Ovary (tissue), 9 donors: ENCODE data around the gene IGFL3. TPM values are rescaled to one million over a fixed set of nuclear protein-coding genes. Genes with fewer than 3 reads are reported as not detected.

Experiments used
- DNase-seq, 5 donors: peaks; one replicate each; pipeline ENCODE4 v3.0.0-alpha.2; 2019 to 2020
- H3K27ac ChIP-seq, 2 donors: fragments of 200-600 bp; one replicate each; pipeline versions ENCODE4 v1.5.1 to v1.8.0; 2019 to 2022
- H3K27me3 ChIP-seq: fragments of 200-600 bp; one replicate; pipeline ENCODE4 v1.8.0; 2022
- H3K36me3 ChIP-seq: fragments of 200-600 bp; sonication (generic); one replicate; pipeline ENCODE4 v1.5.1; 2019
- H3K4me1 ChIP-seq: one replicate; pipeline ENCODE4 v1.8.1; 2013; ENCODE audit warnings: mild to moderate bottlenecking, moderate library complexity; ENCODE audit not compliant: insufficient read depth
- H3K4me3 ChIP-seq: fragments of 200-600 bp; sonication (generic); one replicate; pipeline ENCODE4 v1.5.1; 2017
- H3K9me3 ChIP-seq, 2 donors: fragments of 200-600 bp in 1 of 2; sonication (generic) in 1 of 2; one replicate each; pipeline versions ENCODE4 v1.5.1 to v1.8.1; 2013 to 2019; ENCODE audit warnings: mild to moderate bottlenecking in 1 of 2, moderate library complexity in 1 of 2
- EP300 ChIP-seq: sonication (generic); formaldehyde crosslinking; IDR thresholded peaks from one replicate; pipeline ENCODE4 v1.6.1; 2017; ENCODE audit warnings: antibody characterized with exemption
- POLR2A ChIP-seq: fragments of 450-650 bp; IDR thresholded peaks from one replicate; pipeline ENCODE4 v1.6.1; 2017; ENCODE audit warnings: antibody characterized with exemption, mild to moderate bottlenecking, moderate library complexity
- WGBS, 3 donors: extraction: QIAGEN DNeasy Blood & Tissue Kit in 1 of 3; methylation state at CpG; one replicate each; pipeline versions ENCODE4 v1.1.5 to v1.1.7; 2013 to 2017; 5-methylcytosine and 5-hydroxymethylcytosine counted together
- intact Hi-C, 4 donors: fragments of 100-400 bp; cut with DNase I; formaldehyde crosslinking; loops; one replicate each; pipeline versions ENCODE4 v1.11.0 to v1.15.1; 2022 to 2023
- polyA plus RNA-seq, 2 donors: library from polyadenylated mRNA; stranded (reverse); fragments of 200-250 nt in 1 of 2; fragments of 350-450 nt in 1 of 2; fragmentation: Illumina TruSeq in 1 of 2; extraction: RNeasy Lipid Tissue Mini Kit (QIAGEN cat#74804) in 1 of 2; gene quantifications; one replicate each; pipeline ENCODE4 v1.2.3, GENCODE V29; 2013 to 2014
- total RNA-seq, 7 donors: library from RNA; depleted of rRNA in 2 of 7; stranded (reverse); fragments of >200 nt in 2 of 7; fragmentation: NEBNext Ultra II Directional in 3 of 7; extraction: Animal tissue kit (Norgen Biotek cat#: 25700) in 3 of 7; gene quantifications; one replicate each; pipeline versions ENCODE4 v1.1.0 to v1.2.4, GENCODE V29; 2016 to 2023
- TF ChIP-seq, protein P1 (sequence below), 3 donors: fragments of 450-650 bp in 2 of 3; fragments of 200-600 bp in 1 of 3; IDR thresholded peaks; one replicate each; pipeline versions ENCODE4 v1.5.1 to v1.8.0; 2016 to 2022; ENCODE audit warnings: antibody characterized with exemption in 3 of 3, mild to moderate bottlenecking in 1 of 3
- donor health status: DM: no; HTN: no; CAD: no; lungs with moderate emphysema.
- donor health status: DM: no; HTN: no; CAD: no.
- donor health status: Bipolar disorder and iron deficiency.
- donor health status: DM: yes; HTN: yes; CAD: no.
- donor health status: DM: no; HTN: no; CAD: no.
- donor health status: DM: yes; HTN: yes; CAD: no.

The IGFL3 gene
- total and polyA plus RNA-seq, 9 donors = not detected

GRCh38 chr19:46076031-46076880, 48.2 kb downstream of the IGFL3 start:
- Histone ChIP-seq H3K4me1 (peaks cover 3% of the 10 kb centered on the region), H3K9me3 (peaks cover 0 to 5% of the 10 kb centered on the region in 2 donors), H3K4me3 (no peak overlapping the region), H3K27me3 (peaks cover 3% of the 10 kb centered on the region), H3K36me3 (no peaks in the 10 kb centered on the region), H3K27ac (no peak overlapping the region)
- intact Hi-C loops = loop anchor here in 1 of 4 donors (5.0 kb wide), 1 partner anchor 191 kb away; no protein-coding TSS in a partner anchor
- 37 to 43% (median 39%) methylated on average over 9 of the region's 9 CpGs for WGBS, 3 donors
- TF ChIP-seq EP300 (no peak), POLR2A (no peak)
- TF ChIP-seq, protein P1, sequence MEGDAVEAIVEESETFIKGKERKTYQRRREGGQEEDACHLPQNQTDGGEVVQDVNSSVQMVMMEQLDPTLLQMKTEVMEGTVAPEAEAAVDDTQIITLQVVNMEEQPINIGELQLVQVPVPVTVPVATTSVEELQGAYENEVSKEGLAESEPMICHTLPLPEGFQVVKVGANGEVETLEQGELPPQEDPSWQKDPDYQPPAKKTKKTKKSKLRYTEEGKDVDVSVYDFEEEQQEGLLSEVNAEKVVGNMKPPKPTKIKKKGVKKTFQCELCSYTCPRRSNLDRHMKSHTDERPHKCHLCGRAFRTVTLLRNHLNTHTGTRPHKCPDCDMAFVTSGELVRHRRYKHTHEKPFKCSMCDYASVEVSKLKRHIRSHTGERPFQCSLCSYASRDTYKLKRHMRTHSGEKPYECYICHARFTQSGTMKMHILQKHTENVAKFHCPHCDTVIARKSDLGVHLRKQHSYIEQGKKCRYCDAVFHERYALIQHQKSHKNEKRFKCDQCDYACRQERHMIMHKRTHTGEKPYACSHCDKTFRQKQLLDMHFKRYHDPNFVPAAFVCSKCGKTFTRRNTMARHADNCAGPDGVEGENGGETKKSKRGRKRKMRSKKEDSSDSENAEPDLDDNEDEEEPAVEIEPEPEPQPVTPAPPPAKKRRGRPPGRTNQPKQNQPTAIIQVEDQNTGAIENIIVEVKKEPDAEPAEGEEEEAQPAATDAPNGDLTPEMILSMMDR (IDR thresholded peaks at IDR 0.05) = no peak
- DNase-seq = no peak

- no peaks in the 10 kb centered on the region for H3K9me3 ChIP-seq
- peaks cover 3% of the 10 kb centered on the region for H3K4me1 ChIP-seq
- no peak overlapping the region for H3K27ac ChIP-seq
- intact Hi-C loops = no loop called here
- H3K36me3 ChIP-seq = no peaks in the 10 kb centered on the region
- TF ChIP-seq POLR2A (no peak), EP300 (no peak)
- TF ChIP-seq, protein P1 (IDR thresholded peaks at IDR 0.05) = no peak
- H3K4me3 ChIP-seq = no peak overlapping the region
- 81 to 91% (median 86%) methylated on average over 3 of the region's 3 CpGs for WGBS, 3 donors
- no peak for DNase-seq
- peaks cover 3% of the 10 kb centered on the region for H3K27me3 ChIP-seq
Observed at GRCh38 chr19:46073268-46073922, 51.1 kb downstream of the IGFL3 start.

Other genes starting within 250 kb of the IGFL3 start
- 10 to 100 TPM; 30.4 to 59.4 (median 41.4) TPM for gene IRF2BP1, start 238.5 kb downstream of the IGFL3 start, total RNA-seq
- gene IRF2BP1, start 238.5 kb downstream of the IGFL3 start, polyA plus RNA-seq = 10 to 100 TPM in 1 of 2 donors, 1 to 10 TPM in 1; 2.7 to 29.5 TPM
- 1 to 10 TPM; 3.0 to 9.1 (median 7.0) TPM for gene MYPOP, start 222.1 kb downstream of the IGFL3 start, total RNA-seq
- gene MYPOP, start 222.1 kb downstream of the IGFL3 start, polyA plus RNA-seq = 1 to 10 TPM; 4.2 to 4.4 TPM
- gene NANOS2, start 209.9 kb downstream of the IGFL3 start, total RNA-seq = not detected
- gene NANOS2, start 209.9 kb downstream of the IGFL3 start, polyA plus RNA-seq = not detected
- 1 to 10 TPM in 5 of 7 donors, under 1 TPM in 2; 0.23 to 4.8 (median 2.2) TPM for gene NOVA2, start 150.8 kb downstream of the IGFL3 start, total RNA-seq
- gene NOVA2, start 150.8 kb downstream of the IGFL3 start, polyA plus RNA-seq = 1 to 10 TPM; 1.5 to 3.5 TPM
- 10 to 100 TPM in 6 of 7 donors, 1 to 10 TPM in 1; 7.6 to 19.6 (median 16.6) TPM for gene CCDC61, start 129.2 kb downstream of the IGFL3 start, total RNA-seq
- 10 to 100 TPM in 1 of 2 donors, 1 to 10 TPM in 1; 2.7 to 12.5 TPM for gene CCDC61, start 129.2 kb downstream of the IGFL3 start, polyA plus RNA-seq
- gene PGLYRP1, start 101.6 kb downstream of the IGFL3 start, total RNA-seq = not detected
- gene PGLYRP1, start 101.6 kb downstream of the IGFL3 start, polyA plus RNA-seq = not detected
- not detected for gene IGFL4, start 83.7 kb downstream of the IGFL3 start, total RNA-seq
- gene IGFL4, start 83.7 kb downstream of the IGFL3 start, polyA plus RNA-seq = not detected
- gene IGFL2, start 23.6 kb upstream of the IGFL3 start, total RNA-seq = under 1 TPM in 2 of 7 donors, not detected in 5; 0.23 to 0.27 TPM
- not detected for gene IGFL2, start 23.6 kb upstream of the IGFL3 start, polyA plus RNA-seq
- not detected for gene IGFL1, start 105.1 kb upstream of the IGFL3 start, total RNA-seq
- not detected for gene IGFL1, start 105.1 kb upstream of the IGFL3 start, polyA plus RNA-seq
- gene HIF3A, start 172.4 kb upstream of the IGFL3 start, total RNA-seq = 10 to 100 TPM; 27.0 to 82.2 (median 57.7) TPM
- 10 to 100 TPM; 10.8 to 37.9 TPM for gene HIF3A, start 172.4 kb upstream of the IGFL3 start, polyA plus RNA-seq
- gene PPP5C, start 222.4 kb upstream of the IGFL3 start, total RNA-seq = 10 to 100 TPM; 34.5 to 63.4 (median 45.3) TPM
- gene PPP5C, start 222.4 kb upstream of the IGFL3 start, polyA plus RNA-seq = 10 to 100 TPM; 33.1 to 79.2 TPM